Spleen (tissue), 11 donors: ENCODE measurements around the gene PANX2. TPM values are rescaled to one million over a fixed set of nuclear protein-coding genes. Genes with fewer than 3 reads are reported as not detected.

Source experiments
- DNase-seq: peaks from one replicate; pipeline ENCODE4 v3.0.0-alpha.2; 2020
- H3K27ac ChIP-seq, 8 donors: fragments of 200-600 bp; sonication (generic) in 7 of 8; 1 replicate in 4 of 8; 2 replicates in 4 of 8; pipeline versions ENCODE4 v1.5.0 to v1.8.0; 2016 to 2021; ENCODE audit warnings: inconsistent platforms in 4 of 8, mild to moderate bottlenecking in 4 of 8, moderate library complexity in 1 of 8
- H3K27me3 ChIP-seq, 7 donors: fragments of 200-600 bp; sonication (generic) in 6 of 7; replicated peaks in 1 of 7; 1 replicate in 4 of 7; 2 replicates in 3 of 7; pipeline versions ENCODE4 v1.5.0 to v1.8.0; 2016 to 2021; ENCODE audit warnings: inconsistent platforms in 3 of 7, mild to moderate bottlenecking in 1 of 7
- H3K36me3 ChIP-seq, 6 donors: fragments of 200-600 bp; sonication (generic) in 5 of 6; 1 replicate in 4 of 6; 2 replicates in 2 of 6; pipeline versions ENCODE4 v1.5.0 to v1.8.0; 2016 to 2021; ENCODE audit warnings: inconsistent platforms in 2 of 6
- H3K4me1 ChIP-seq, 6 donors: fragments of 200-600 bp; sonication (generic) in 5 of 6; 1 replicate in 3 of 6; 2 replicates in 3 of 6; pipeline versions ENCODE4 v1.5.0 to v1.8.0; 2016 to 2021; ENCODE audit warnings: inconsistent platforms in 3 of 6
- H3K4me3 ChIP-seq, 8 donors: fragments of 200-600 bp; sonication (generic) in 7 of 8; 1 replicate in 4 of 8; 2 replicates in 4 of 8; pipeline versions ENCODE4 v1.5.0 to v1.8.0; 2016 to 2021; ENCODE audit warnings: inconsistent platforms in 4 of 8, mild to moderate bottlenecking in 4 of 8, moderate library complexity in 2 of 8
- H3K9me3 ChIP-seq, 8 donors: fragments of 200-600 bp; sonication (generic) in 7 of 8; 1 replicate in 4 of 8; 2 replicates in 4 of 8; pipeline versions ENCODE4 v1.5.0 to v1.8.0; 2016 to 2021; ENCODE audit warnings: inconsistent platforms in 4 of 8
- CTCF ChIP-seq, 11 experiments: fragments of 200-600 bp in 7 of 11; fragments of 450-650 bp in 4 of 11; sonication (generic) in 4 of 11; IDR thresholded peaks in 8 of 11; conservative IDR thresholded peaks in 3 of 11; 1 replicate in 7 of 11; 2 replicates in 4 of 11; pipeline versions ENCODE4 v1.4.0 to v1.8.0; 2016 to 2021; ENCODE audit warnings: antibody characterized with exemption in 11 of 11, inconsistent platforms in 4 of 11, mild to moderate bottlenecking in 1 of 11
- POLR2A ChIP-seq, 3 donors: fragments of 450-650 bp; IDR thresholded peaks; one replicate each; pipeline ENCODE4 v1.5.1; 2017; ENCODE audit warnings: antibody characterized with exemption in 3 of 3, mild to moderate bottlenecking in 1 of 3
- POLR2AphosphoS5 ChIP-seq, 3 donors: sonication (generic); formaldehyde crosslinking; IDR thresholded peaks; one replicate each; pipeline ENCODE4 v1.5.1; 2017; ENCODE audit warnings: antibody characterized with exemption in 3 of 3
- WGBS, 5 donors: extraction: QIAGEN DNeasy Blood & Tissue Kit in 3 of 5; methylation state at CpG; one replicate each; pipeline versions ENCODE4 v1.1.5 to v1.1.7; 2013 to 2018; 5-methylcytosine and 5-hydroxymethylcytosine counted together
- intact Hi-C: fragments of 100-400 bp; cut with DNase I; formaldehyde crosslinking; loops from one replicate; pipeline ENCODE4 v1.15.0; 2023; ENCODE audit warnings: low total_unique reads
- polyA plus RNA-seq, 3 donors: library from polyadenylated mRNA; stranded (reverse); fragments of 200-250 nt; gene quantifications; one replicate each; pipeline ENCODE4 v1.2.1, GENCODE V29; 2013
- total RNA-seq, 7 donors: library from RNA; depleted of rRNA in 3 of 7; stranded (reverse); fragments of >200 nt in 3 of 7; fragmentation: NEBNext Ultra II Directional in 4 of 7; extraction: Animal tissue kit (Norgen Biotek cat#: 25700) in 4 of 7; gene quantifications; one replicate each; pipeline versions ENCODE4 v1.1.0 to v1.2.1, GENCODE V29; 2016 to 2021
- donor health status: healthy with polysubstance abuse.
- donor health status: DM: no; HTN: no; CAD: no; lungs with moderate emphysema.
- donor health status: DM: no; HTN: no; CAD: no.
- donor health status: Bipolar disorder and iron deficiency.
- donor health status: healthy.
- donor health status: DM: no; HTN: no; CAD: no.
- donor health status: DM: yes; HTN: yes; CAD: no.

Gene PANX2
- total and polyA plus RNA-seq, 10 donors, result 0.11 to 4.6 (median 1.6) TPM

- Histone ChIP-seq H3K27ac (peak within 1 kb of the TSS; percentile 69 to 95 (median 88)), H3K36me3 (peaks cover 0 to 68% (median 30%) of the 10 kb centered on the region in 6 donors), H3K27me3 (no peaks in the 10 kb centered on the region), H3K4me3 (peak within 1 kb of the TSS; percentile 69 to 93 (median 75)), H3K4me1 (peaks cover 10 to 82% (median 37%) of the 10 kb centered on the region in 6 donors), H3K9me3 (no peaks in the 10 kb centered on the region)
- 0 to 1% (median 1%) methylated on average over 11 to 104 of the region's 105 CpGs for WGBS, 5 donors
- DNase-seq, result peak; percentile 97
- intact Hi-C loops, result no loop called here
- peak in 2 of 3 donors; percentile 57 to 76 for TF ChIP-seq POLR2A (IDR thresholded peaks at IDR 0.05)
- TF ChIP-seq POLR2AphosphoS5 (IDR thresholded peaks at IDR 0.05), result peak; percentile 92 to 94 (median 94)
- TF ChIP-seq CTCF (IDR thresholded peaks at IDR 0.05 in 8 of 11, conservative IDR thresholded peaks at IDR 0.05 in 3 of 11), result peak in 1 of 11 experiments; percentile 35
These were observed 30.1 kb downstream of the PANX2 start, which contains the start of gene SELENOO for GRCh38 chr22:50200461-50201190. Gene SELENOO, plus strand, starts transcription at chr22:50201011. Its CDS starts 26 bp downstream, at chr22:50201037.

- Histone ChIP-seq H3K27me3 (no peaks in the 10 kb centered on the region), H3K36me3 (peaks cover 0 to 68% (median 27%) of the 10 kb centered on the region in 6 donors), H3K4me3 (peak overlapping the region; percentile 69 to 93 (median 75)), H3K9me3 (no peaks in the 10 kb centered on the region), H3K4me1 (peaks cover 12 to 84% (median 42%) of the 10 kb centered on the region in 6 donors), H3K27ac (peak overlapping the region in 7 of 8 donors; percentile 82 to 95 (median 91))
- peak; percentile 87 for DNase-seq
- TF ChIP-seq CTCF (IDR thresholded peaks at IDR 0.05 in 8 of 11, conservative IDR thresholded peaks at IDR 0.05 in 3 of 11) (no peak), POLR2AphosphoS5 (IDR thresholded peaks at IDR 0.05) (peak in 2 of 3 donors; percentile 9 to 21)
- intact Hi-C loops, result no loop called here
- 2 to 38% (median 4%) methylated on average over 6 to 115 of the region's 115 CpGs for WGBS, 5 donors
These were observed 30.9 kb downstream of the PANX2 start for GRCh38 chr22:50201191-50202129.

GRCh38 chr22:50202130-50202666, 31.7 kb downstream of the PANX2 start:
- no peak for TF ChIP-seq POLR2AphosphoS5 (IDR thresholded peaks at IDR 0.05)
- TF ChIP-seq CTCF (IDR thresholded peaks at IDR 0.05 in 8 of 11, conservative IDR thresholded peaks at IDR 0.05 in 3 of 11), result no peak
- no peak for TF ChIP-seq POLR2A (IDR thresholded peaks at IDR 0.05)
- Histone ChIP-seq H3K4me3 (peak overlapping the region; percentile 69 to 93 (median 75)), H3K27me3 (no peaks in the 10 kb centered on the region), H3K36me3 (peaks cover 0 to 68% (median 28%) of the 10 kb centered on the region in 6 donors), H3K27ac (peak overlapping the region in 2 of 8 donors; percentile 94 to 95), H3K9me3 (no peaks in the 10 kb centered on the region), H3K4me1 (peaks cover 14 to 87% (median 50%) of the 10 kb centered on the region in 6 donors)
- intact Hi-C loops, result no loop called here
- DNase-seq, result no peak
- 73 to 81% (median 77%) methylated on average over 13 of the region's 13 CpGs for WGBS, 5 donors
